GM23338 (cell line): ENCODE data around the gene ZNF577. TPM values are rescaled to one million over a fixed set of nuclear protein-coding genes. Genes with fewer than 3 reads are reported as not detected.

ENCODE experiments used
- ATAC-seq: fragments of 200-7000 bp; cut with Tn5 transposase; 3 replicates; pipeline ENCODE4 v1.9.1; 2020
- DNase-seq: peaks from one replicate; pipeline ENCODE4 v3.0.0-alpha.2; 2015; ENCODE audit warnings: low spot score
- H2AFZ ChIP-seq: fragments of 200-600 bp; sonication (generic); 2 replicates; pipeline ENCODE4 v1.8.0; 2016; ENCODE audit warnings: antibody characterized with exemption, mild to moderate bottlenecking, moderate library complexity
- H3F3A ChIP-seq: fragments of 200-600 bp; sonication (generic); replicated peaks from 2 replicates; pipeline ENCODE4 v1.8.0; 2017; ENCODE audit warnings: antibody characterized with exemption, mixed run types, low read depth
- H3K27ac ChIP-seq: fragments of 200-600 bp; sonication (generic); 2 replicates; pipeline ENCODE4 v1.6.1; 2016; ENCODE audit warnings: low read depth
- H3K27me3 ChIP-seq: fragments of 200-600 bp; sonication (generic); 2 replicates; pipeline ENCODE4 v1.8.0; 2016; ENCODE audit warnings: mild to moderate bottlenecking, mixed run types, moderate library complexity; ENCODE audit not compliant: insufficient read depth
- H3K36me3 ChIP-seq: fragments of 200-600 bp; sonication (generic); 2 replicates; pipeline ENCODE4 v1.8.0; 2016; ENCODE audit warnings: mild to moderate bottlenecking; ENCODE audit not compliant: insufficient read depth
- H3K4me1 ChIP-seq: fragments of 200-600 bp; sonication (generic); 2 replicates; pipeline ENCODE4 v1.8.0; 2016; ENCODE audit warnings: mild to moderate bottlenecking, moderate library complexity; ENCODE audit not compliant: insufficient read depth
- H3K4me2 ChIP-seq: fragments of 200-600 bp; sonication (generic); 2 replicates; pipeline ENCODE4 v1.7.1; 2017; ENCODE audit warnings: mixed run types
- H3K4me3 ChIP-seq: fragments of 200-600 bp; sonication (generic); 2 replicates; pipeline ENCODE4 v1.6.1; 2016; ENCODE audit warnings: mixed run types
- H3K79me2 ChIP-seq: fragments of 200-600 bp; sonication (generic); replicated peaks from 2 replicates; pipeline ENCODE4 v1.8.0; 2017; ENCODE audit warnings: mild to moderate bottlenecking; ENCODE audit not compliant: insufficient read depth
- H3K9me2 ChIP-seq: fragments of 200-600 bp; sonication (generic); 2 replicates; pipeline ENCODE4 v1.8.0; 2017; ENCODE audit not compliant: insufficient read depth
- H4K20me1 ChIP-seq: fragments of 200-600 bp; sonication (generic); replicated peaks from 2 replicates; pipeline ENCODE4 v1.8.0; 2017; ENCODE audit warnings: mild to moderate bottlenecking; ENCODE audit not compliant: insufficient read depth
- H3K27ac Mint-ChIP-seq: 2 replicates; pipeline ENCODE4 v1.8.0; 2020; ENCODE audit warnings: inconsistent platforms, mild to moderate bottlenecking, moderate library complexity, mixed read lengths
- H3K27me3 Mint-ChIP-seq: 3 replicates; pipeline ENCODE4 v1.8.0; 2022; ENCODE audit warnings: low read depth, mild to moderate bottlenecking, moderate library complexity, mixed read lengths, inconsistent platforms; ENCODE audit not compliant: insufficient read depth, poor library complexity
- H3K36me3 Mint-ChIP-seq: 3 replicates; pipeline ENCODE4 v1.8.0; 2021; ENCODE audit warnings: low read depth, mild to moderate bottlenecking, inconsistent platforms, moderate library complexity, mixed read lengths
- H3K4me1 Mint-ChIP-seq: 3 replicates; pipeline ENCODE4 v1.8.0; 2020; ENCODE audit warnings: mild to moderate bottlenecking, inconsistent platforms, mixed read lengths
- H3K4me3 Mint-ChIP-seq: 3 replicates; pipeline ENCODE4 v1.8.0; 2021; ENCODE audit warnings: moderate library complexity, mild to moderate bottlenecking, inconsistent platforms, mixed read lengths
- H3K9me3 Mint-ChIP-seq: 3 replicates; pipeline ENCODE4 v1.8.0; 2020; ENCODE audit warnings: moderate library complexity, mild to moderate bottlenecking, inconsistent platforms, mixed read lengths
- EZH2 ChIP-seq: fragments of 200-600 bp; sonication (generic); IDR thresholded peaks from one replicate; pipeline ENCODE4 v1.8.0; 2017; ENCODE audit warnings: antibody characterized with exemption, mild to moderate bottlenecking, low read depth; ENCODE audit not compliant: unreplicated experiment
- polyA plus RNA-seq: library from polyadenylated mRNA; unstranded; fragments of >200 nt; fragmentation: Nextera tagmentation; extraction: Ambion mirVana; gene quantifications from 2 replicates; pipeline ENCODE4 v1.2.1, GENCODE V29; 2016
- total RNA-seq: library from RNA; depleted of rRNA; stranded (reverse); fragments of >200 nt; shearing (Covaris generic); gene quantifications from 2 replicates; pipeline ENCODE4 v1.2.3, GENCODE V29; 2014
- TF ChIP-seq, protein P1 (sequence below): IDR thresholded peaks from one replicate; pipeline ENCODE4 v1.6.1; 2018; ENCODE audit warnings: antibody characterized with exemption; ENCODE audit not compliant: unreplicated experiment
- TF ChIP-seq, protein P2 (sequence below), 2 experiments: fragments of 200-600 bp in 1 of 2; sonication (generic) in 1 of 2; conservative IDR thresholded peaks; 2 replicates each; pipeline versions ENCODE4 v1.5.1 to v1.6.1; 2016 to 2017; ENCODE audit warnings: antibody characterized with exemption in 2 of 2, low read depth in 2 of 2, mild to moderate bottlenecking in 2 of 2, moderate library complexity in 1 of 2
- TF ChIP-seq, protein P3 (sequence below): fragments of 250-450 bp; sonication (Bioruptor Pico); IDR thresholded peaks from 2 replicates; pipeline ENCODE4 v1.5.0; 2020; ENCODE audit warnings: mild to moderate bottlenecking, moderate library complexity
- TF ChIP-seq, protein P4 (sequence below): IDR thresholded peaks from 2 replicates; pipeline ENCODE4 v1.6.1; 2016; ENCODE audit warnings: antibody characterized with exemption

Gene ZNF577
- total and polyA plus RNA-seq, 2 experiments from 2014 or later: 18.3 to 37.7 TPM

DNA sequence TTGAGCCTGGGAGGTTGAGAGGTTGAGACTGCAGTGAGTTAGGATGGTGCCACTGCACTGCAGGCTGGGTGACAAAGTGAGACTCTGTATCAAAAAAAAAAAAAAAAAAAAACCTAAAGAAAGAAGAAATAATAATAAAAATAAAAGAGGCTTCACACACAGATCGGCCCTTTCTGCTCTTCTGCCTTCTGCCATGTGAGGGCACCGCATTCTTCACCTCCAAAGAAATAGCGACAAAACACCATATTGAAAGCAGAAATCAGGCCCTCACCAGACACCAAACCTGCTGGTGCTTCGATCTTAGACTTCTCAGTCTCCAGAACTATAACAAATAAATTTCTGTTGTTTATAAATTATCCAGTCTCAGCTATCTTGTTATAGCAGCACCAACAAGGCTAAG is 14.1 kb upstream of the ZNF577 start:
- no peak overlapping the region for H2AFZ ChIP-seq
- peaks cover 77% of the 10 kb centered on the region for H3K9me3 Mint-ChIP-seq
- H3K36me3 Mint-ChIP-seq: peaks cover 82% of the 10 kb centered on the region
- H3K79me2 ChIP-seq: peaks cover 80% of the 10 kb centered on the region
- H3K4me2 ChIP-seq: peak overlapping the region; percentile 75
- peaks cover 39% of the 10 kb centered on the region for H4K20me1 ChIP-seq
- H3K9me2 ChIP-seq: peaks cover 15% of the 10 kb centered on the region
- peaks cover 29% of the 10 kb centered on the region for H3K4me1 Mint-ChIP-seq
- ATAC-seq (no peak), DNase-seq (peak; percentile 71)
- peaks cover 13% of the 10 kb centered on the region for H3K4me1 ChIP-seq
- H3K27me3 Mint-ChIP-seq: peaks cover 24% of the 10 kb centered on the region
- H3K4me3 Mint-ChIP-seq: peak overlapping the region; percentile 99
- TF ChIP-seq, protein P1, sequence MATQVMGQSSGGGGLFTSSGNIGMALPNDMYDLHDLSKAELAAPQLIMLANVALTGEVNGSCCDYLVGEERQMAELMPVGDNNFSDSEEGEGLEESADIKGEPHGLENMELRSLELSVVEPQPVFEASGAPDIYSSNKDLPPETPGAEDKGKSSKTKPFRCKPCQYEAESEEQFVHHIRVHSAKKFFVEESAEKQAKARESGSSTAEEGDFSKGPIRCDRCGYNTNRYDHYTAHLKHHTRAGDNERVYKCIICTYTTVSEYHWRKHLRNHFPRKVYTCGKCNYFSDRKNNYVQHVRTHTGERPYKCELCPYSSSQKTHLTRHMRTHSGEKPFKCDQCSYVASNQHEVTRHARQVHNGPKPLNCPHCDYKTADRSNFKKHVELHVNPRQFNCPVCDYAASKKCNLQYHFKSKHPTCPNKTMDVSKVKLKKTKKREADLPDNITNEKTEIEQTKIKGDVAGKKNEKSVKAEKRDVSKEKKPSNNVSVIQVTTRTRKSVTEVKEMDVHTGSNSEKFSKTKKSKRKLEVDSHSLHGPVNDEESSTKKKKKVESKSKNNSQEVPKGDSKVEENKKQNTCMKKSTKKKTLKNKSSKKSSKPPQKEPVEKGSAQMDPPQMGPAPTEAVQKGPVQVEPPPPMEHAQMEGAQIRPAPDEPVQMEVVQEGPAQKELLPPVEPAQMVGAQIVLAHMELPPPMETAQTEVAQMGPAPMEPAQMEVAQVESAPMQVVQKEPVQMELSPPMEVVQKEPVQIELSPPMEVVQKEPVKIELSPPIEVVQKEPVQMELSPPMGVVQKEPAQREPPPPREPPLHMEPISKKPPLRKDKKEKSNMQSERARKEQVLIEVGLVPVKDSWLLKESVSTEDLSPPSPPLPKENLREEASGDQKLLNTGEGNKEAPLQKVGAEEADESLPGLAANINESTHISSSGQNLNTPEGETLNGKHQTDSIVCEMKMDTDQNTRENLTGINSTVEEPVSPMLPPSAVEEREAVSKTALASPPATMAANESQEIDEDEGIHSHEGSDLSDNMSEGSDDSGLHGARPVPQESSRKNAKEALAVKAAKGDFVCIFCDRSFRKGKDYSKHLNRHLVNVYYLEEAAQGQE: no peak
- TF ChIP-seq, protein P2, sequence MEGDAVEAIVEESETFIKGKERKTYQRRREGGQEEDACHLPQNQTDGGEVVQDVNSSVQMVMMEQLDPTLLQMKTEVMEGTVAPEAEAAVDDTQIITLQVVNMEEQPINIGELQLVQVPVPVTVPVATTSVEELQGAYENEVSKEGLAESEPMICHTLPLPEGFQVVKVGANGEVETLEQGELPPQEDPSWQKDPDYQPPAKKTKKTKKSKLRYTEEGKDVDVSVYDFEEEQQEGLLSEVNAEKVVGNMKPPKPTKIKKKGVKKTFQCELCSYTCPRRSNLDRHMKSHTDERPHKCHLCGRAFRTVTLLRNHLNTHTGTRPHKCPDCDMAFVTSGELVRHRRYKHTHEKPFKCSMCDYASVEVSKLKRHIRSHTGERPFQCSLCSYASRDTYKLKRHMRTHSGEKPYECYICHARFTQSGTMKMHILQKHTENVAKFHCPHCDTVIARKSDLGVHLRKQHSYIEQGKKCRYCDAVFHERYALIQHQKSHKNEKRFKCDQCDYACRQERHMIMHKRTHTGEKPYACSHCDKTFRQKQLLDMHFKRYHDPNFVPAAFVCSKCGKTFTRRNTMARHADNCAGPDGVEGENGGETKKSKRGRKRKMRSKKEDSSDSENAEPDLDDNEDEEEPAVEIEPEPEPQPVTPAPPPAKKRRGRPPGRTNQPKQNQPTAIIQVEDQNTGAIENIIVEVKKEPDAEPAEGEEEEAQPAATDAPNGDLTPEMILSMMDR (conservative IDR thresholded peaks at IDR 0.05; ENCODE audit: low read depth in 2 of 2): peak; percentile 40 to 58; a peak in 3 of 4 replicates
- TF ChIP-seq, protein P3, sequence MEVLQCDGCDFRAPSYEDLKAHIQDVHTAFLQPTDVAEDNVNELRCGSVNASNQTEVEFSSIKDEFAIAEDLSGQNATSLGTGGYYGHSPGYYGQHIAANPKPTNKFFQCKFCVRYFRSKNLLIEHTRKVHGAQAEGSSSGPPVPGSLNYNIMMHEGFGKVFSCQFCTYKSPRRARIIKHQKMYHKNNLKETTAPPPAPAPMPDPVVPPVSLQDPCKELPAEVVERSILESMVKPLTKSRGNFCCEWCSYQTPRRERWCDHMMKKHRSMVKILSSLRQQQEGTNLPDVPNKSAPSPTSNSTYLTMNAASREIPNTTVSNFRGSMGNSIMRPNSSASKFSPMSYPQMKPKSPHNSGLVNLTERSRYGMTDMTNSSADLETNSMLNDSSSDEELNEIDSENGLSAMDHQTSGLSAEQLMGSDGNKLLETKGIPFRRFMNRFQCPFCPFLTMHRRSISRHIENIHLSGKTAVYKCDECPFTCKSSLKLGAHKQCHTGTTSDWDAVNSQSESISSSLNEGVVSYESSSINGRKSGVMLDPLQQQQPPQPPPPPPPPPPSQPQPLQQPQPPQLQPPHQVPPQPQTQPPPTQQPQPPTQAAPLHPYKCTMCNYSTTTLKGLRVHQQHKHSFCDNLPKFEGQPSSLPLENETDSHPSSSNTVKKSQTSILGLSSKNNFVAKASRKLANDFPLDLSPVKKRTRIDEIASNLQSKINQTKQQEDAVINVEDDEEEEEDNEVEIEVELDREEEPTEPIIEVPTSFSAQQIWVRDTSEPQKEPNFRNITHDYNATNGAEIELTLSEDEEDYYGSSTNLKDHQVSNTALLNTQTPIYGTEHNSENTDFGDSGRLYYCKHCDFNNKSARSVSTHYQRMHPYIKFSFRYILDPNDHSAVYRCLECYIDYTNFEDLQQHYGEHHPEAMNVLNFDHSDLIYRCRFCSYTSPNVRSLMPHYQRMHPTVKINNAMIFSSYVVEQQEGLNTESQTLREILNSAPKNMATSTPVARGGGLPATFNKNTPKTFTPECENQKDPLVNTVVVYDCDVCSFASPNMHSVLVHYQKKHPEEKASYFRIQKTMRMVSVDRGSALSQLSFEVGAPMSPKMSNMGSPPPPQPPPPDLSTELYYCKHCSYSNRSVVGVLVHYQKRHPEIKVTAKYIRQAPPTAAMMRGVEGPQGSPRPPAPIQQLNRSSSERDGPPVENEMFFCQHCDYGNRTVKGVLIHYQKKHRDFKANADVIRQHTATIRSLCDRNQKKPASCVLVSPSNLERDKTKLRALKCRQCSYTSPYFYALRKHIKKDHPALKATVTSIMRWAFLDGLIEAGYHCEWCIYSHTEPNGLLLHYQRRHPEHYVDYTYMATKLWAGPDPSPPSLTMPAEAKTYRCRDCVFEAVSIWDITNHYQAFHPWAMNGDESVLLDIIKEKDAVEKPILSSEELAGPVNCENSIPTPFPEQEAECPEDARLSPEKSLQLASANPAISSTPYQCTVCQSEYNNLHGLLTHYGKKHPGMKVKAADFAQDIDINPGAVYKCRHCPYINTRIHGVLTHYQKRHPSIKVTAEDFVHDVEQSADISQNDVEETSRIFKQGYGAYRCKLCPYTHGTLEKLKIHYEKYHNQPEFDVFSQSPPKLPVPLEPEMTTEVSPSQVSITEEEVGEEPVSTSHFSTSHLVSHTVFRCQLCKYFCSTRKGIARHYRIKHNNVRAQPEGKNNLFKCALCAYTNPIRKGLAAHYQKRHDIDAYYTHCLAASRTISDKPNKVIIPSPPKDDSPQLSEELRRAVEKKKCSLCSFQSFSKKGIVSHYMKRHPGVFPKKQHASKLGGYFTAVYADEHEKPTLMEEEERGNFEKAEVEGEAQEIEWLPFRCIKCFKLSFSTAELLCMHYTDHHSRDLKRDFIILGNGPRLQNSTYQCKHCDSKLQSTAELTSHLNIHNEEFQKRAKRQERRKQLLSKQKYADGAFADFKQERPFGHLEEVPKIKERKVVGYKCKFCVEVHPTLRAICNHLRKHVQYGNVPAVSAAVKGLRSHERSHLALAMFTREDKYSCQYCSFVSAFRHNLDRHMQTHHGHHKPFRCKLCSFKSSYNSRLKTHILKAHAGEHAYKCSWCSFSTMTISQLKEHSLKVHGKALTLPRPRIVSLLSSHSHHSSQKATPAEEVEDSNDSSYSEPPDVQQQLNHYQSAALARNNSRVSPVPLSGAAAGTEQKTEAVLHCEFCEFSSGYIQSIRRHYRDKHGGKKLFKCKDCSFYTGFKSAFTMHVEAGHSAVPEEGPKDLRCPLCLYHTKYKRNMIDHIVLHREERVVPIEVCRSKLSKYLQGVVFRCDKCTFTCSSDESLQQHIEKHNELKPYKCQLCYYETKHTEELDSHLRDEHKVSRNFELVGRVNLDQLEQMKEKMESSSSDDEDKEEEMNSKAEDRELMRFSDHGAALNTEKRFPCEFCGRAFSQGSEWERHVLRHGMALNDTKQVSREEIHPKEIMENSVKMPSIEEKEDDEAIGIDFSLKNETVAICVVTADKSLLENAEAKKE (CRISPR knock-in tag): no peak
- TF ChIP-seq, protein P4, sequence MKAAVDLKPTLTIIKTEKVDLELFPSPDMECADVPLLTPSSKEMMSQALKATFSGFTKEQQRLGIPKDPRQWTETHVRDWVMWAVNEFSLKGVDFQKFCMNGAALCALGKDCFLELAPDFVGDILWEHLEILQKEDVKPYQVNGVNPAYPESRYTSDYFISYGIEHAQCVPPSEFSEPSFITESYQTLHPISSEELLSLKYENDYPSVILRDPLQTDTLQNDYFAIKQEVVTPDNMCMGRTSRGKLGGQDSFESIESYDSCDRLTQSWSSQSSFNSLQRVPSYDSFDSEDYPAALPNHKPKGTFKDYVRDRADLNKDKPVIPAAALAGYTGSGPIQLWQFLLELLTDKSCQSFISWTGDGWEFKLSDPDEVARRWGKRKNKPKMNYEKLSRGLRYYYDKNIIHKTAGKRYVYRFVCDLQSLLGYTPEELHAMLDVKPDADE: no peak
- TF ChIP-seq EZH2: no peak
- H3K36me3 ChIP-seq: peaks cover 40% of the 10 kb centered on the region
- no peaks in the 10 kb centered on the region for H3K27me3 ChIP-seq
- no peak overlapping the region for H3K27ac ChIP-seq
- peaks cover 12% of the 10 kb centered on the region; the same call in 1 of the 2 replicates for H3F3A ChIP-seq
- H3K4me3 ChIP-seq: peak overlapping the region; percentile 86
- peak overlapping the region; percentile 80; the same call in 1 of the 2 replicates for H3K27ac Mint-ChIP-seq
